DOHH2 (cell line): ENCODE measurements around the gene DLAT.

Source experiments
- CTCF ChIP-seq: fragments of 200-600 bp; sonication (generic); IDR thresholded peaks from one replicate; pipeline ENCODE4 v1.5.1; 2014; ENCODE audit warnings: antibody characterized with exemption, mild to moderate bottlenecking, low read depth, low read length; ENCODE audit not compliant: poor library complexity, severe bottlenecking
- EZH2phosphoT487 ChIP-seq: fragments of 200-600 bp; sonication (generic); IDR thresholded peaks from 2 replicates; pipeline ENCODE4 v1.6.1; 2017; ENCODE audit warnings: borderline replicate concordance, mild to moderate bottlenecking, antibody characterized with exemption, low read length, moderate library complexity, mixed read lengths

- TF ChIP-seq CTCF (no peak), EZH2phosphoT487 (no peak)
Measured at GRCh38 chr11:112019066-112019465, 6.1 kb upstream of the DLAT start.
